Tibial nerve (tissue), 4 donors: ENCODE measurements around the gene KXD1. TPM values are rescaled to one million over a fixed set of nuclear protein-coding genes. Genes with fewer than 3 reads are reported as not detected.
A peak's percentile ranks its signal among the peaks of the same experiment; 100 is the strongest.

Experiments
- DNase-seq, 2 donors: peaks; one replicate each; pipeline ENCODE4 v3.0.0-alpha.2; 2019; ENCODE audit warnings: low spot score in 2 of 2
- H3K27ac ChIP-seq, 4 donors: fragments of 200-600 bp; sonication (generic) in 3 of 4; one replicate each; pipeline ENCODE4 v1.5.1; 2017 to 2019; ENCODE audit warnings: mild to moderate bottlenecking in 1 of 4
- H3K27me3 ChIP-seq, 2 donors: fragments of 200-600 bp; sonication (generic) in 1 of 2; one replicate each; pipeline versions ENCODE4 v1.5.1 to v1.6.0; 2017 to 2019
- H3K36me3 ChIP-seq, 3 donors: fragments of 200-600 bp; sonication (generic); one replicate each; pipeline ENCODE4 v1.5.1; 2018 to 2019
- H3K4me1 ChIP-seq, 4 donors: fragments of 200-600 bp; sonication (generic) in 3 of 4; one replicate each; pipeline ENCODE4 v1.5.1; 2017 to 2019
- H3K4me3 ChIP-seq, 4 donors: fragments of 200-600 bp; sonication (generic) in 3 of 4; one replicate each; pipeline ENCODE4 v1.5.1; 2017 to 2019; ENCODE audit warnings: mild to moderate bottlenecking in 1 of 4, moderate library complexity in 1 of 4
- H3K9me3 ChIP-seq, 4 donors: fragments of 200-600 bp; sonication (generic) in 3 of 4; one replicate each; pipeline ENCODE4 v1.5.1; 2017 to 2019
- EP300 ChIP-seq, 2 donors: sonication (generic); formaldehyde crosslinking; IDR thresholded peaks; one replicate each; pipeline ENCODE4 v1.6.1; 2017; ENCODE audit warnings: antibody characterized with exemption in 2 of 2, mild to moderate bottlenecking in 1 of 2
- POLR2A ChIP-seq, 2 donors: fragments of 450-650 bp; IDR thresholded peaks; one replicate each; pipeline ENCODE4 v1.6.1; 2017; ENCODE audit warnings: antibody characterized with exemption in 2 of 2, mild to moderate bottlenecking in 2 of 2, moderate library complexity in 2 of 2
- WGBS, 2 donors: methylation state at CpG; one replicate each; pipeline ENCODE4 v1.1.5; 2018; 5-methylcytosine and 5-hydroxymethylcytosine counted together
- total RNA-seq, 4 donors: library from RNA; depleted of rRNA; stranded (reverse); fragments of >200 nt; gene quantifications; one replicate each; pipeline ENCODE4 v1.1.0, GENCODE V29; 2016
- TF ChIP-seq, protein P1 (sequence below), 5 experiments: fragments of 200-600 bp in 3 of 5; fragments of 450-650 bp in 2 of 5; sonication (generic) in 3 of 5; IDR thresholded peaks; one replicate each; pipeline ENCODE4 v1.5.1; 2016 to 2019; ENCODE audit warnings: antibody characterized with exemption in 5 of 5, mild to moderate bottlenecking in 3 of 5, moderate library complexity in 2 of 5

Gene KXD1
- total RNA-seq, 4 donors from 2014 or later, result 122 to 298 (median 167) TPM

DNA sequence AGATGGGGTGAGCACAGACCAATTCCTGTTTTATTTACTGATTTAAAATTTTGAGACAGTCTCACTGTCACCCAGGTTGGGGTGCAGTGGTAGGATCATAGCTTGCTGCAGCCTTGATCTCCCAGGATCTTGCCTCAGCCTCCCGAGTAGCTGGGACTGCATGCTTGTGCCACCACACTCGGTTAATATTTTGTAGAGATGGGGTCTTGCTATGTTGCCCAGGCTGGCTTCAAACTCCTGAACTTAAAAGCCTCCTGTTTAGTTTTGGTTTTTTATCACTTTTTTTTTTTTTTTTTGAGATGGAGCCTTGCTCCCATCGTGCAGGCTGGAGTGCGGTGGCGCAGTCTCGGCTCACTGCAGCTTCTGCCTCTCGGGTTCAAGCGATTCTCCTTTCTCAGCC is 18.7 kb downstream of the KXD1 start:
- Histone ChIP-seq H3K36me3 (peaks cover 2 to 54% (median 7%) of the 10 kb centered on the region in 3 donors), H3K4me1 (peaks cover 4 to 18% (median 12%) of the 10 kb centered on the region in 4 donors), H3K27me3 (no peaks in the 10 kb centered on the region), H3K4me3 (no peak overlapping the region), H3K27ac (no peak overlapping the region), H3K9me3 (no peaks in the 10 kb centered on the region)
- TF ChIP-seq, protein P1, sequence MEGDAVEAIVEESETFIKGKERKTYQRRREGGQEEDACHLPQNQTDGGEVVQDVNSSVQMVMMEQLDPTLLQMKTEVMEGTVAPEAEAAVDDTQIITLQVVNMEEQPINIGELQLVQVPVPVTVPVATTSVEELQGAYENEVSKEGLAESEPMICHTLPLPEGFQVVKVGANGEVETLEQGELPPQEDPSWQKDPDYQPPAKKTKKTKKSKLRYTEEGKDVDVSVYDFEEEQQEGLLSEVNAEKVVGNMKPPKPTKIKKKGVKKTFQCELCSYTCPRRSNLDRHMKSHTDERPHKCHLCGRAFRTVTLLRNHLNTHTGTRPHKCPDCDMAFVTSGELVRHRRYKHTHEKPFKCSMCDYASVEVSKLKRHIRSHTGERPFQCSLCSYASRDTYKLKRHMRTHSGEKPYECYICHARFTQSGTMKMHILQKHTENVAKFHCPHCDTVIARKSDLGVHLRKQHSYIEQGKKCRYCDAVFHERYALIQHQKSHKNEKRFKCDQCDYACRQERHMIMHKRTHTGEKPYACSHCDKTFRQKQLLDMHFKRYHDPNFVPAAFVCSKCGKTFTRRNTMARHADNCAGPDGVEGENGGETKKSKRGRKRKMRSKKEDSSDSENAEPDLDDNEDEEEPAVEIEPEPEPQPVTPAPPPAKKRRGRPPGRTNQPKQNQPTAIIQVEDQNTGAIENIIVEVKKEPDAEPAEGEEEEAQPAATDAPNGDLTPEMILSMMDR (IDR thresholded peaks at IDR 0.05), result no peak
- TF ChIP-seq EP300 (IDR thresholded peaks at IDR 0.05) (no peak), POLR2A (IDR thresholded peaks at IDR 0.05) (no peak)
- no peak for DNase-seq
- 84 to 94% methylated on average over 8 of the region's 8 CpGs for WGBS, 2 donors

DNA sequence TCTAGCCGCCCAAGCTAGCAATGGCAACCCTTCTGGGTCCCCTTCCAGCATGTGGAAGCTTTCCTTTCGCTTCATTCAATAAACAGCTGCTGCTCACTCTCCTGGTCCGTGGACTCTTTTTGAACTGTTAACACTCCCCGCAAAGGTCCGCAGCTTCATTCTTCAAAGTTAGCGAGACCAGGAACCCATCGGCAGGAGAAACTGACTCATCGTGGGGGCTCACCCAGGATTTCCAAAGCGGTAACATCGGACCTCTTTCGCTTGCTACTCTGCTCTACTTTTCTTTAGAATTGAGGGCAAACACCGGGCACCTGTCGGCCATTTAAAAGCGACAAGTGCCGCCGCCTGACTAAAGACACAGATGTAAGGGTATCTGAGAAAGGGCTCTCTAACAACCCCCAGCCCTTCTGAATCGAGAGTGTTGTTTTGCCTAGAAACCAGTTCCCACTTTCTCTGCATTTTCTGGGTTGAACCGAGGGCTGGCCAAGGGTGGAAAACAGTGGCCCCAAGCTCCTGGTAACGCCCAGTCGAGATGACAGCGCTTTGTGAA is 19.8 kb downstream of the KXD1 start:
- Histone ChIP-seq H3K9me3 (no peaks in the 10 kb centered on the region), H3K27ac (no peak overlapping the region), H3K27me3 (no peaks in the 10 kb centered on the region), H3K4me1 (peaks cover 3 to 15% (median 10%) of the 10 kb centered on the region in 4 donors), H3K4me3 (no peak overlapping the region), H3K36me3 (peaks cover 2 to 54% (median 7%) of the 10 kb centered on the region in 3 donors)
- DNase-seq, result no peak
- TF ChIP-seq, protein P1 (IDR thresholded peaks at IDR 0.05), result no peak
- no peak for TF ChIP-seq EP300 (IDR thresholded peaks at IDR 0.05)
- TF ChIP-seq POLR2A (IDR thresholded peaks at IDR 0.05), result no peak
- WGBS, 2 donors, result 83 to 84% methylated on average over 21 of the region's 21 CpGs

DNA sequence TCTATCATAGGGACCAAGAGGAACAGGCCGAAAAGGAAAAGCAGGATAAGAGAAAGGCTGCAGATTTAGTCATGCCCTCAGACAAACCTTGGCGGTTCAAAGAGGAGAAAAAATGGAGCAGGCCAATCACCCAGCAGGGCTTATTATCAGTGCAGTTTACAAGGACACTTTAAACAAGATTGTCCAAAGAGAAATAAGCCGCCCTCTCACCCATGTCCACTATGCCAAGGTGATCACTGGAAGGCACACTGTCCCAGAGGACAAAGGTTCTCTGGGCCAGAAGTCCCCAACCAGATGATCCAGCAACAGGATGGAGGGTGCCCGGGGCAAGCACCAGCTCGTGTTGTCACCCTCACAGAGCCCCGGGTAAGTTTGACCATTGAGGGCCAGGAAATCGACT is 22.6 kb downstream of the KXD1 start:
- WGBS, 2 donors, result 64 to 77% methylated on average over 7 of the region's 7 CpGs
- Histone ChIP-seq H3K27me3 (no peaks in the 10 kb centered on the region), H3K27ac (no peak overlapping the region), H3K4me3 (no peak overlapping the region), H3K9me3 (no peaks in the 10 kb centered on the region), H3K4me1 (no peaks in the 10 kb centered on the region), H3K36me3 (peaks cover 0 to 32% (median 0%) of the 10 kb centered on the region in 3 donors)
- TF ChIP-seq EP300 (IDR thresholded peaks at IDR 0.05), result no peak
- TF ChIP-seq POLR2A (IDR thresholded peaks at IDR 0.05), result no peak
- TF ChIP-seq, protein P1 (IDR thresholded peaks at IDR 0.05), result no peak
- no peak for DNase-seq

DNA sequence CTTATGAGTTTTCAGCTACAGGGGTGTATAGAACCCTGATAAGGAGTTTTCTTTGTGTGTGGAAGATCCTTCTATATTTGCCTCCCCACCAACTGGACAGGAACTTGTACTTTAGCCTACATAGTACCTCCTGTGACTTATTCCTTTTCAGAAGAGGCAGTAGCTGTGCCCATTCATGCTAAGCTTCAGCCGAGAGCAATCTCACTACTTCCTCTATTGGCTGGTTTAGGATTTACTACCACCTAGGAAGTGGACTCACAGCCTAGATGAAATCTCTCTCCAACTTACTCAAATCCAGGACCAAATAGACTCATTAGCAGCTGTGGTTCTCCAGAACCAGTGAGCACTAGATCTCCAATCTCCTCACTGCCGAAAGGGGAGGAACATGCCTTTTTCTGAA is 28.6 kb downstream of the KXD1 start:
- Histone ChIP-seq H3K4me1 (peaks cover 0 to 24% (median 11%) of the 10 kb centered on the region in 4 donors), H3K36me3 (peaks cover 0 to 7% (median 0%) of the 10 kb centered on the region in 3 donors), H3K9me3 (no peaks in the 10 kb centered on the region), H3K27me3 (no peaks in the 10 kb centered on the region), H3K4me3 (no peak overlapping the region), H3K27ac (no peak overlapping the region)
- WGBS, 2 donors, result 45 to 50% methylated on average over 2 of the region's 2 CpGs
- no peak for DNase-seq
- TF ChIP-seq EP300 (IDR thresholded peaks at IDR 0.05) (no peak), POLR2A (IDR thresholded peaks at IDR 0.05) (no peak)
- TF ChIP-seq, protein P1 (IDR thresholded peaks at IDR 0.05), result no peak

DNA sequence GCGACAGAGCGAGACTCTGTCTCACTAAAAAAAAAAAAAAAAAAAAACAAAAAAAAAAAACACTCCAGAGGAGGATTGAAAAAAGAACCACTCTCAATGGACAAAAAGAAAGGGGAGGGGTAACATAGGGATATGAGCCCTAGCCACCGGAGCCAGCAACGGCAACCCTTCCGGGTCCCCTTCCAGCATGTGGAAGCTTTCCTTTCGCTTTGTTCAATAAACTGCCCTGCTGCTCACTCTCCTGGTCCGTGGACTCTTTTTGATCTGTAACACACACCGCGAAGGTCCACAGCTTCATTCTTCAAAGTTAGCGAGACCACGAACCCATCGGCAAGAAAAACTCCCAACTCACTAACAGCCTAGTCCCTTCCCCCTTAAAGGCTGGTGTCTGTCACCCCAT is 29.9 kb downstream of the KXD1 start:
- Histone ChIP-seq H3K4me1 (peaks cover 0 to 24% (median 11%) of the 10 kb centered on the region in 4 donors), H3K9me3 (no peaks in the 10 kb centered on the region), H3K27me3 (no peaks in the 10 kb centered on the region), H3K27ac (peak overlapping the region in 3 of 4 donors; percentile 76 to 91 (median 76)), H3K4me3 (no peak overlapping the region), H3K36me3 (peaks cover 0 to 8% (median 0%) of the 10 kb centered on the region in 3 donors)
- 87 to 91% methylated on average over 12 of the region's 12 CpGs for WGBS, 2 donors
- no peak for TF ChIP-seq EP300 (IDR thresholded peaks at IDR 0.05)
- TF ChIP-seq, protein P1 (IDR thresholded peaks at IDR 0.05), result no peak
- no peak for TF ChIP-seq POLR2A (IDR thresholded peaks at IDR 0.05)
- no peak for DNase-seq
